HG02759 (cell line): ENCODE data around the gene MLLT1.

ENCODE experiments used
- ATAC-seq: cut with Tn5 transposase; IDR thresholded peaks from one replicate; pipeline ENCODE4 v1.9.1; 2021; ENCODE audit warnings: mild to moderate bottlenecking, moderate library complexity; ENCODE audit not compliant: unreplicated experiment

Gene MLLT1

DNA sequence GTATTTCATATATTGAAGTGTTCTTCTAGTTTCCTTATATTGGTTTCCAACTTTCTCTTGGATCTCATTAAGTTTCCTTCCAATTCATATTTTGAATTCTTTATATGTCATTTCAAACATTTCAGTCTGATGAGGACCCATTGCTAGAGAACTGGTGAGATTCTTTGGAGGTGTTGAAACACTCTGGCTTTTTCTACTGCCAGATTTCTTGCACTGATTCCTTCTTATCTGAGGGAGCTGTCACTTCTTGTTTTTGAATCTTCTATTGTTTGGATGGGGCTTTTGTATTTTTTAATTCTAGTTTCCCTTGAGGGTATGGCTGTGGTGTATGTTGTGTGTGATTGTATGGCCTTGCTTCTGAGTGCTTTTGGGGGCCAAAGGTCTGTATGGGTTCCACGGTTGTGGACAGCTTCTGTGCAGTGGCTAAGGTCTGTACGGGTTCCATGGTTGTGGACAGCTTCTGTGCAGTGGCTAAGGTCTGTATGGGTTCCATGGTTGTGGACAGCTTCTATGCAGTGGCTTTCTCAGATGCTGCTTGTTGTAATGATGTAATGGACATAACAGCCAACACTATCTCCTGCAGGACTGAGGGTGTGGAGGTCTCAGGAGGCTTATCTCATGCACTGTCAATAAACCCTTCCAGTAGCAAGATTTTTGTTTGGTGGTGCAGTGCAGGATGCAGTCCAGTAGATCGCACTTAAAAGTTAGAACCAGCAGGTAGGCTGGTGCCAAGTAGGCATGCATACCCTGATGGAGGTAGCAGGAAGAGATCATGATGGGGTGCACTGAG lies 107.5 kb downstream of the MLLT1 start:
- ATAC-seq: no peak

DNA sequence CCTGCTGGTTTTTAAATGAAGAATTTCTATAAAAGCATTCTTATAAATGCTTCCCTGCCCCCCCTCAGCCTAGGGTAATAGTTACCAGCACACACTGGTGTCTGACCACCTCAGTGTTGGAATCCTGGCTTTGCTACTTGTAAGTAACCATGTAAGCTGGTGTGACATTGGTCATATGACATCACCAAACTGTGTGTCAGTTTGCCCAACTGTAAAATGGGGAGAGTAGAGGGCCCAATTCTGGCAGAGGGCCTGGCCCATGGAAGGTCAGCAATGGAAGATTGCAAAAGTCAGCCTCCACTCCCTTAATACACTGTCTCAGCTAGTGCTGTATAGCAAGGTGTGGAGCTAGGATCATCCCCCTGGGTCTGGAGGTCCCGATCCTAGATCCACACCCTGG lies 112.7 kb downstream of the MLLT1 start:
- no peak for ATAC-seq

DNA sequence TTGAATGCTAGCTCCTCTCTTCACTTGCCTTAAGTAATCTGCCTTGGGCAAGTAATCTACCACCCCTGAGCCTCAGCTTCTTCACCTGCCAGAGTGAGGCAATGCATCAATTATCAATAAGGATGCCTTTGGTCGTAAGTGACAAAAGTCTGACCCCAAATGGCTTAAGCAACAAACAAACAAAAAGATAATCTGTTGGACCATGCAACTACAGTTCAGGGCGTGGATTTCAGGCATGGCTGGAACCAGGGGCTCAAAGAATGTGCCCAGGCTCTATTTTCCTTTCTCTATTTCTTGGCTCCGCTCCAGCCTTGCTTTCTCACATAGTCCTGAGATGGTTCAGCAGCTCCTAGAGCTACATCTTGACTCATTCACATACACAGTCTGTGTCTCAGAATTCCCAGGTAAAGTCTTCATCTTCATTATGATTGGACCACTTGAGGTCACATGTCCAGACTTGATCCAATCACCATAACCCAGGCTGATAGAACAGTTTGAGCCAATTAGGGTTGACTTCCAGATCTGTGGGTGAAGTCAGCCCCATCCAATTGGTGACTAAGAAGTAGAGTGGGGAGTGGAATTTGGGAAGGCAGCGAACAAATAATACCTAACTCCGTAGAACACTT lies 114.8 kb downstream of the MLLT1 start:
- ATAC-seq: no peak

DNA sequence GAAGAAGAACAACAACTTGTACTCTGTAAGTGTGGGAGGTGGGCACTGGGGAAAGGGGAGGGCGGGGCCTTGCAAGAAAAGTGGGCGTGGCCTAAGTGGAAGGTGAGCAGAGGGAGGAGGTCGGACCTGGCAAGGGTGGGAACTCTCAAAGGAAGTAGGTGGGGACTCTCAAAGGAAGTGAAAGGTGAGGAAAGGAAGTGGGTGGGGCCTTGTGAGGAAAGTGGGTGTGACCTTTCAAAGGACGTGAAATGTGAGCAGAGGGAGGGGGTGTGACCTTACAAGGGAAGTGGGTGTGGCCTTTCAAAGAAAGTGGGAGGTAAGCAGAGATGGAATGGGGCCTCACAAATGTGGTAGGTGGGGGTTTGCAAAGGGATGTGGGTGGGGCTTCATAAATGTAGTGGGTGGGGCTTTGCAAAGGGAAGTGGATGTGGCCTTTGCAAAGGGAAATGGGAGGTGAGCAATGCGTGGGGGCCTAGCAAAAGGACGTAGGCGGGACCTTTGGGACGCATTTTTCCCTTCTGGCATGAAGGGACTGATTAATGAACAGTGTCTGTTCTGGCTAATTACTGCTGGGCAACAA lies 118.4 kb downstream of the MLLT1 start:
- no peak for ATAC-seq
